Measurements from ENCODE around the gene BCL7C. TPM values are rescaled to one million over a fixed set of nuclear protein-coding genes. Genes with fewer than 3 reads are reported as not detected.

The BCL7C gene
- total and polyA plus RNA-seq, 2 of the 13 experiments (the other 11 are each of a cell fraction or from before 2014, with no cell fraction given) = 17.7 to 33.8 TPM

DNA sequence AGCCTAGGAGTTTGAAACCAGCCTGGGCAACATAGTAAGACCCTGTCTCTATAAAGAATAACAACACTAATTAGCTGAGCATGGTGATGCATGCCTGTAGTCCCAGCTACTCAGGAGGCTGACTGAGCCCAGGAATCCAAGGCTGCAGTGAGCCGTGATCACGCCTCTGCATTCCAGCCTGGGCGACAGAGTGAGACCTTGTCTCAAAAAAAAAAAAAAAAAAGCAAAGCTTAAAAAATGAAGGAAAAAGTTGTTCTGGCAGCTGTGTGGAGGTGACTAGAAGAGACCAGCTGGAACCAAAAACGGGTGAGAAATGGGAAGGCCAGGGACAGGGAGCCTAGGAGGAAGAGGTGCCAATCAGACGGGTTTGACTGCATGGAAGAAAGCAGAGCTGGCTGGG is 4.2 kb downstream of the BCL7C start:
- intact Hi-C loops (cut with micrococcal nuclease; ENCODE audit: unreplicated experiment) (no loop called here), in situ Hi-C loops (cut with HindIII; ENCODE audit: extremely low pct_ligation_motif_present, low pct_unique_long_range_greater_than_20kb) (loop anchor here (10.0 kb wide), 1 partner anchor 45 kb away; no protein-coding TSS in a partner anchor)
- Histone ChIP-seq H3K4me2 (ENCODE audit: low read depth, low read length) (no peak overlapping the region), H3K4me1 (ENCODE audit: insufficient read depth, low read length) (peaks cover 19% of the 10 kb centered on the region), H3K79me2 (ENCODE audit: insufficient read depth, low read length) (peaks cover 8% of the 10 kb centered on the region), H4K20me1 (ENCODE audit: insufficient read depth, low read length) (no peaks in the 10 kb centered on the region), H3K9me3 (ENCODE audit: low read length) (no peaks in the 10 kb centered on the region), H3K36me3 (replicated peaks in 1 of 2; ENCODE audit: control insufficient read depth in 1 of 2, insufficient read depth in 2 of 2, low read length in 2 of 2) (peaks cover 6 to 12% of the 10 kb centered on the region in 2 experiments), H3K27ac (ENCODE audit: extremely low read length, insufficient read depth, low read length) (no peak overlapping the region), H3K9ac (ENCODE audit: insufficient read depth, low read depth, low read length) (no peak overlapping the region), H3K4me3 (replicated peaks in 1 of 3; ENCODE audit: insufficient read depth in 1 of 3, low read depth in 2 of 3, low read length in 3 of 3) (no peak overlapping the region), H2AFZ (ENCODE audit: low read length) (no peak overlapping the region), H3K27me3 (ENCODE audit: control insufficient read depth in 1 of 2, insufficient read depth in 2 of 2, low read length in 2 of 2) (no peaks in the 10 kb centered on the region)
- CTCF ChIA-PET (ENCODE audit: low intra/inter-chr PET ratio, low total read pairs) = no interaction called here
- POLR2A ChIA-PET = interaction anchor here (0.8 kb wide), 2 partner anchors 14 to 15 kb away, joined by 3 read pairs; no protein-coding TSS in a partner anchor
- TF ChIP-seq RXRA (CRISPR knock-in tag; IDR thresholded peaks at IDR 0.05) (no peak), ARNTL (CRISPR knock-in tag; IDR thresholded peaks at IDR 0.05) (no peak), POLR2AphosphoS5 (IDR thresholded peaks at IDR 0.05; ENCODE audit: low read depth, low read length) (no peak), ZNF749 (CRISPR knock-in tag; IDR thresholded peaks at IDR 0.05; ENCODE audit: borderline replicate concordance) (no peak)
- DNase-seq (ENCODE audit: low spot score) (no peak), FAIRE-seq (no peak), ATAC-seq (no peak)
- 95% methylated on average over 5 of the region's 5 CpGs for WGBS (ENCODE audit: low lambda C conversion rate)
- BruUV-seq (replicated peaks) = no TSS peak

DNA sequence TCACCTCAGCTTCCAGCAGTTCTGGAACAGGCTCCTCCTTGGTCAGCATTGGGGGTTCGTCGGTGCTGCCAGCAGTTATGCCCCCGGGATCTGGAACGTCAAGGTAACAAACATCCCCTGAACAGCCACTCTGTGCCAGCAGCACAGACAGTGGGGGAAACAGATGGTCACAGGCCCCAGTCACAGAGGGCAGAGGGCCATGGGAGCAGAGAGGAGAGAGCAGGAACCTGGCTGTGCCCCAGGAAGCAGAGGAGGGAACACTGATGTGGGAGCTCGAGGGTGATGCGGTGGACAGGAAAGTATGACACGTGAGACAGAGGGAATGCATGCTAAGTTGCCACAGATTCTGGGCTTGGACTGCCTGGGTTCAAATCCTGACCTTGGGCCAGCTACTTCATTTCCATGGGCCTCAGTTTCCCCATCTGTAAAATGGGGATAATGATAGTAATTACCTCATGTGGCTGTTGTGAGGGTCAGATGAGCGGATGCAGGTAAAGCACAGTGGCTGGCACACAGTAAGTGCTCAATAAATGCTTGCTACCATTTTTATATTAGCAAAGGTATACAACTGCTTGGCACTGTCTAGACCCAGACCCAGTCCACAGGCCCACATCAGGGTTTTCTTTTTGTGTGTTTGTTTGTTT is 4.9 kb downstream of the BCL7C start:
- Histone ChIP-seq H3K36me3 (replicated peaks in 1 of 2; ENCODE audit: control insufficient read depth in 1 of 2, insufficient read depth in 2 of 2, low read length in 2 of 2) (peaks cover 6 to 14% of the 10 kb centered on the region in 2 experiments), H3K27me3 (ENCODE audit: control insufficient read depth in 1 of 2, insufficient read depth in 2 of 2, low read length in 2 of 2) (no peaks in the 10 kb centered on the region), H3K4me3 (replicated peaks in 1 of 3; ENCODE audit: insufficient read depth in 1 of 3, low read depth in 2 of 3, low read length in 3 of 3) (no peak overlapping the region), H3K9me3 (ENCODE audit: low read length) (no peaks in the 10 kb centered on the region), H4K20me1 (ENCODE audit: insufficient read depth, low read length) (no peaks in the 10 kb centered on the region), H3K27ac (ENCODE audit: extremely low read length, insufficient read depth, low read length) (no peak overlapping the region), H3K79me2 (ENCODE audit: insufficient read depth, low read length) (peaks cover 8% of the 10 kb centered on the region), H3K4me2 (ENCODE audit: low read depth, low read length) (no peak overlapping the region), H2AFZ (ENCODE audit: low read length) (no peak overlapping the region), H3K4me1 (ENCODE audit: insufficient read depth, low read length) (peaks cover 12% of the 10 kb centered on the region), H3K9ac (ENCODE audit: insufficient read depth, low read depth, low read length) (no peak overlapping the region)
- DNase-seq (ENCODE audit: low spot score) = no peak
- in situ Hi-C loops (cut with HindIII; ENCODE audit: extremely low pct_ligation_motif_present, low pct_unique_long_range_greater_than_20kb) (no loop called here), intact Hi-C loops (cut with micrococcal nuclease; ENCODE audit: unreplicated experiment) (no loop called here)
- ATAC-seq = no peak
- no peak for FAIRE-seq
- ChIA-PET CTCF (ENCODE audit: low intra/inter-chr PET ratio, low total read pairs) (no interaction called here), POLR2A (interaction anchor here (0.5 kb wide), 1 partner anchor 8 kb away, joined by 4 read pairs; no protein-coding TSS in a partner anchor)
- TF ChIP-seq PHB2 (IDR thresholded peaks at IDR 0.05; ENCODE audit: partially characterized antibody) (no peak), ZNF629 (CRISPR knock-in tag; conservative IDR thresholded peaks at IDR 0.05) (peak; percentile 90), HNRNPK (IDR thresholded peaks at IDR 0.05; ENCODE audit: low read depth, low read length, poor library complexity, severe bottlenecking) (no peak), ZMYM3 (CRISPR knock-in tag; IDR thresholded peaks at IDR 0.05) (peak; percentile 59; the same call in 1 of the 2 replicates), ZNF563 (CRISPR knock-in tag; IDR thresholded peaks at IDR 0.05) (no peak)
- WGBS (ENCODE audit: low lambda C conversion rate) = 94% methylated on average over 8 of the region's 8 CpGs
- no TSS peak for BruUV-seq (replicated peaks)

Measured in HepG2 (cell line).